HepG2 (cell line): Measurements from ENCODE around the gene GPR176. TPM values are rescaled to one million over a fixed set of nuclear protein-coding genes. Genes with fewer than 3 reads are reported as not detected.

Experiments
- ATAC-seq: fragments of 200-7000 bp; cut with Tn5 transposase; 3 replicates; pipeline ENCODE4 v1.9.1; 2020; ENCODE audit warnings: mild to moderate bottlenecking, moderate library complexity
- BruUV-seq: library from RNA; stranded (reverse); fragments of 400-500 nt; replicated peaks from 2 replicates; lab custom pipeline; 2021; lab: Mats Ljungman, UMichigan
- CTCF ChIA-PET: fragments of 300-600 bp; formaldehyde crosslinking; extraction: SDS; loops from one replicate; lab custom pipeline; 2021; ENCODE audit warnings: low total read pairs, inconsistent platforms, low intra/inter-chr PET ratio; lab: Yijun Ruan, JAX
- POLR2A ChIA-PET: fragments of 350-600 bp; sonication (Branson Sonifier 250); formaldehyde crosslinking; loops from one replicate; lab custom pipeline; 2020; ENCODE audit warnings: antibody characterized with exemption, inconsistent platforms; lab: Yijun Ruan, JAX
- DNase-seq: peaks from one replicate; pipeline ENCODE4 v3.0.0-alpha.2; 2015; ENCODE audit warnings: low spot score
- FAIRE-seq: peaks from 3 replicates; lab custom pipeline; 2011; peaks lifted over from hg19 to GRCh38; lab: Jason Lieb, UNC
- H2AFZ ChIP-seq: one replicate; pipeline ENCODE4 v1.6.1; 2011; ENCODE audit warnings: low read length, inconsistent platforms
- H3K27ac ChIP-seq: fragments of 300-600 bp; 3 replicates; pipeline ENCODE4 v1.8.0; 2011; ENCODE audit warnings: mixed run types, mild to moderate bottlenecking, mixed read lengths, low read length, inconsistent platforms; ENCODE audit not compliant: insufficient read depth; ENCODE audit errors: extremely low read length
- H3K27me3 ChIP-seq, 2 experiments: fragments of 200-600 bp in 1 of 2; 2 replicates in 1 of 2; 3 replicates in 1 of 2; pipeline versions ENCODE4 v1.6.0 to v1.8.0; 2011; ENCODE audit warnings: low read length in 2 of 2, mild to moderate bottlenecking in 2 of 2, moderate library complexity in 2 of 2, inconsistent platforms in 1 of 2; ENCODE audit not compliant: insufficient read depth in 2 of 2, control insufficient read depth in 1 of 2
- H3K36me3 ChIP-seq, 2 experiments: fragments of 200-600 bp in 1 of 2; replicated peaks in 1 of 2; 2 replicates in 1 of 2; 3 replicates in 1 of 2; pipeline versions ENCODE4 v1.5.1 to v1.8.0; 2011; ENCODE audit warnings: low read length in 2 of 2, inconsistent platforms in 1 of 2; ENCODE audit not compliant: insufficient read depth in 2 of 2, control insufficient read depth in 1 of 2
- H3K4me1 ChIP-seq: 2 replicates; pipeline ENCODE4 v1.5.1; 2012; ENCODE audit warnings: low read length, inconsistent platforms; ENCODE audit not compliant: insufficient read depth
- H3K4me2 ChIP-seq: 2 replicates; pipeline ENCODE4 v1.6.0; 2011; ENCODE audit warnings: low read depth, low read length, inconsistent platforms
- H3K4me3 ChIP-seq, 3 experiments: fragments of 200-600 bp in 1 of 3; sonication (generic), shearing (Covaris generic) in 1 of 3; replicated peaks in 1 of 3; 2 replicates each; pipeline ENCODE4 v1.5.1; 2011 to 2016; ENCODE audit warnings: low read length in 3 of 3, inconsistent platforms in 2 of 3, low read depth in 2 of 3, mild to moderate bottlenecking in 2 of 3, control low read depth in 1 of 3, mixed read lengths in 1 of 3; ENCODE audit not compliant: insufficient read depth in 1 of 3
- H3K79me2 ChIP-seq: one replicate; pipeline ENCODE4 v1.6.1; 2011; ENCODE audit warnings: low read length, inconsistent platforms; ENCODE audit not compliant: insufficient read depth
- H3K9ac ChIP-seq: 2 replicates; pipeline ENCODE4 v1.6.0; 2011; ENCODE audit warnings: mild to moderate bottlenecking, low read depth, low read length, inconsistent platforms; ENCODE audit not compliant: insufficient read depth
- H3K9me3 ChIP-seq: 2 replicates; pipeline ENCODE4 v1.5.1; 2012; ENCODE audit warnings: mild to moderate bottlenecking, low read length
- H4K20me1 ChIP-seq: 2 replicates; pipeline ENCODE4 v1.6.0; 2011; ENCODE audit warnings: inconsistent platforms, mild to moderate bottlenecking, low read length, moderate library complexity; ENCODE audit not compliant: insufficient read depth
- CENPBD1 ChIP-seq: sonication (generic); formaldehyde crosslinking; IDR thresholded peaks from 2 replicates; pipeline ENCODE4 v1.8.0; 2022; ENCODE audit warnings: missing genetic modification reagents, low read depth, mild to moderate bottlenecking, borderline replicate concordance
- GLMP ChIP-seq: sonication (generic); formaldehyde crosslinking; IDR thresholded peaks from 2 replicates; pipeline ENCODE4 v1.9.0; 2021; ENCODE audit warnings: missing genetic modification reagents, mild to moderate bottlenecking, borderline replicate concordance
- HOMEZ ChIP-seq: IDR thresholded peaks from 2 replicates; pipeline ENCODE4 v1.6.1; 2016; ENCODE audit warnings: low read depth
- MXD4 ChIP-seq: IDR thresholded peaks from 2 replicates; pipeline ENCODE4 v1.6.1; 2016; ENCODE audit warnings: mild to moderate bottlenecking, missing biosample characterization, missing genetic modification reagents
- ZNF207 ChIP-seq: fragments of 450-650 bp; IDR thresholded peaks from 2 replicates; pipeline ENCODE4 v1.6.1; 2016; ENCODE audit warnings: antibody characterized with exemption, borderline replicate concordance
- ZNF503 ChIP-seq: sonication (generic); formaldehyde crosslinking; IDR thresholded peaks from 2 replicates; pipeline ENCODE4 v1.4.0; 2020; ENCODE audit warnings: missing genetic modification reagents
- ZSCAN20 ChIP-seq: sonication (generic); formaldehyde crosslinking; IDR thresholded peaks from 2 replicates; pipeline ENCODE4 v1.4.0; 2020; ENCODE audit warnings: missing genetic modification reagents, mild to moderate bottlenecking, borderline replicate concordance
- WGBS: methylation state at CpG from one replicate; pipeline ENCODE4 v1.1.6; 2017; ENCODE audit warnings: low lambda C conversion rate; 5-methylcytosine and 5-hydroxymethylcytosine counted together
- in situ Hi-C: cut with HindIII; loops from 2 replicates; pipeline ENCODE4 v1.10.0; 2017; ENCODE audit warnings: low pct_unique_long_range_greater_than_20kb; ENCODE audit not compliant: extremely low pct_ligation_motif_present
- intact Hi-C: fragments of 100-400 bp; cut with micrococcal nuclease; formaldehyde crosslinking; loops from one replicate; pipeline ENCODE4 v1.10.0; 2022; ENCODE audit not compliant: unreplicated experiment
- polyA plus RNA-seq, 8 experiments: library from polyadenylated mRNA; depleted of rRNA in 3 of 8; stranded (reverse) in 7 of 8; unstranded in 1 of 8; fragments of >200 nt; fragmentation: Illumina TruSeq in 4 of 8; extraction: Trizol in 4 of 8; gene quantifications; 2 replicates each; pipeline versions ENCODE4 v1.2.1 to v1.2.3, GENCODE V29; 2011 to 2016; ENCODE audit warnings: low read depth in 4 of 8, missing spikeins in 1 of 8, mixed read lengths in 1 of 8; ENCODE audit not compliant: insufficient read depth in 1 of 8
- total RNA-seq, 5 experiments: library from RNA; depleted of rRNA; stranded (reverse); fragments of >200 nt; fragmentation: Illumina TruSeq; extraction: Trizol; gene quantifications; 2 replicates each; pipeline ENCODE4 v1.2.3, GENCODE V29; 2016; ENCODE audit warnings: low read depth in 1 of 5

The GPR176 gene
- total and polyA plus RNA-seq, 2 of the 13 experiments (the other 11 are each of a cell fraction or from before 2014, with no cell fraction given): 0.11 to 0.20 TPM

GRCh38 chr15:39784638-39785037, 135.4 kb downstream of the GPR176 start (continued):
- no peak for TF ChIP-seq ZNF503
- no peak for TF ChIP-seq ZNF207
- no peak for TF ChIP-seq GLMP
- no peak for TF ChIP-seq CENPBD1 (CRISPR knock-in tag)
- no peak for TF ChIP-seq ZSCAN20
- TF ChIP-seq, all 625 proteins: peak for 0

GRCh38 chr15:39784125-39784524, 135.9 kb downstream of the GPR176 start:
- Histone ChIP-seq H4K20me1 (no peaks in the 10 kb centered on the region), H2AFZ (no peak overlapping the region), H3K9ac (no peak overlapping the region), H3K27ac (no peak overlapping the region), H3K27me3 (no peaks in the 10 kb centered on the region; a peak in 2 of 5 replicates), H3K9me3 (no peaks in the 10 kb centered on the region), H3K4me3 (peak overlapping the region in 1 of 3 experiments; percentile 92; a peak in 1 of 6 replicates), H3K79me2 (no peaks in the 10 kb centered on the region), H3K4me2 (peak overlapping the region; percentile 77; the same call in 1 of the 2 replicates), H3K36me3 (no peaks in the 10 kb centered on the region), H3K4me1 (peaks cover 45% of the 10 kb centered on the region)
- in situ Hi-C loops: no loop called here
- intact Hi-C loops: no loop called here
- 89% methylated on average over 4 of the region's 4 CpGs for WGBS
- POLR2A ChIA-PET: no interaction called here
- DNase-seq (no peak), FAIRE-seq (no peak), ATAC-seq (no peak)
- BruUV-seq: no TSS peak
- CTCF ChIA-PET: no interaction called here
- TF ChIP-seq HOMEZ (CRISPR knock-in tag) (no peak), MXD4 (CRISPR knock-in tag) (no peak)
